HepG2 (cell line): ENCODE results near the gene MIGA2. TPM values are rescaled to one million over a fixed set of nuclear protein-coding genes. Genes with fewer than 3 reads are reported as not detected.

Source experiments
- ATAC-seq: fragments of 200-7000 bp; cut with Tn5 transposase; 3 replicates; pipeline ENCODE4 v1.9.1; 2020; ENCODE audit warnings: mild to moderate bottlenecking, moderate library complexity
- BruUV-seq: library from RNA; stranded (reverse); fragments of 400-500 nt; replicated peaks from 2 replicates; lab custom pipeline; 2021; lab: Mats Ljungman, UMichigan
- CTCF ChIA-PET: fragments of 300-600 bp; formaldehyde crosslinking; extraction: SDS; loops from one replicate; lab custom pipeline; 2021; ENCODE audit warnings: low total read pairs, inconsistent platforms, low intra/inter-chr PET ratio; lab: Yijun Ruan, JAX
- POLR2A ChIA-PET: fragments of 350-600 bp; sonication (Branson Sonifier 250); formaldehyde crosslinking; loops from one replicate; lab custom pipeline; 2020; ENCODE audit warnings: antibody characterized with exemption, inconsistent platforms; lab: Yijun Ruan, JAX
- DNase-seq: peaks from one replicate; pipeline ENCODE4 v3.0.0-alpha.2; 2015; ENCODE audit warnings: low spot score
- FAIRE-seq: peaks from 3 replicates; lab custom pipeline; 2011; peaks lifted over from hg19 to GRCh38; lab: Jason Lieb, UNC
- H2AFZ ChIP-seq: one replicate; pipeline ENCODE4 v1.6.1; 2011; ENCODE audit warnings: low read length, inconsistent platforms
- H3K27ac ChIP-seq: fragments of 300-600 bp; 3 replicates; pipeline ENCODE4 v1.8.0; 2011; ENCODE audit warnings: mixed run types, mild to moderate bottlenecking, mixed read lengths, low read length, inconsistent platforms; ENCODE audit not compliant: insufficient read depth; ENCODE audit errors: extremely low read length
- H3K27me3 ChIP-seq, 2 experiments: fragments of 200-600 bp in 1 of 2; 2 replicates in 1 of 2; 3 replicates in 1 of 2; pipeline versions ENCODE4 v1.6.0 to v1.8.0; 2011; ENCODE audit warnings: low read length in 2 of 2, mild to moderate bottlenecking in 2 of 2, moderate library complexity in 2 of 2, inconsistent platforms in 1 of 2; ENCODE audit not compliant: insufficient read depth in 2 of 2, control insufficient read depth in 1 of 2
- H3K36me3 ChIP-seq, 2 experiments: fragments of 200-600 bp in 1 of 2; replicated peaks in 1 of 2; 2 replicates in 1 of 2; 3 replicates in 1 of 2; pipeline versions ENCODE4 v1.5.1 to v1.8.0; 2011; ENCODE audit warnings: low read length in 2 of 2, inconsistent platforms in 1 of 2; ENCODE audit not compliant: insufficient read depth in 2 of 2, control insufficient read depth in 1 of 2
- H3K4me1 ChIP-seq: 2 replicates; pipeline ENCODE4 v1.5.1; 2012; ENCODE audit warnings: low read length, inconsistent platforms; ENCODE audit not compliant: insufficient read depth
- H3K4me2 ChIP-seq: 2 replicates; pipeline ENCODE4 v1.6.0; 2011; ENCODE audit warnings: low read depth, low read length, inconsistent platforms
- H3K4me3 ChIP-seq, 3 experiments: fragments of 200-600 bp in 1 of 3; sonication (generic), shearing (Covaris generic) in 1 of 3; replicated peaks in 1 of 3; 2 replicates each; pipeline ENCODE4 v1.5.1; 2011 to 2016; ENCODE audit warnings: low read length in 3 of 3, inconsistent platforms in 2 of 3, low read depth in 2 of 3, mild to moderate bottlenecking in 2 of 3, control low read depth in 1 of 3, mixed read lengths in 1 of 3; ENCODE audit not compliant: insufficient read depth in 1 of 3
- H3K79me2 ChIP-seq: one replicate; pipeline ENCODE4 v1.6.1; 2011; ENCODE audit warnings: low read length, inconsistent platforms; ENCODE audit not compliant: insufficient read depth
- H3K9ac ChIP-seq: 2 replicates; pipeline ENCODE4 v1.6.0; 2011; ENCODE audit warnings: mild to moderate bottlenecking, low read depth, low read length, inconsistent platforms; ENCODE audit not compliant: insufficient read depth
- H3K9me3 ChIP-seq: 2 replicates; pipeline ENCODE4 v1.5.1; 2012; ENCODE audit warnings: mild to moderate bottlenecking, low read length
- H4K20me1 ChIP-seq: 2 replicates; pipeline ENCODE4 v1.6.0; 2011; ENCODE audit warnings: inconsistent platforms, mild to moderate bottlenecking, low read length, moderate library complexity; ENCODE audit not compliant: insufficient read depth
- AGO2 ChIP-seq: fragments of 200-400 bp; formaldehyde crosslinking; optimal IDR thresholded peaks from 2 replicates; pipeline ENCODE3; 2017; ENCODE audit warnings: mild to moderate bottlenecking, low read depth, low read length, moderate library complexity
- CBFB ChIP-seq: sonication (generic); formaldehyde crosslinking; IDR thresholded peaks from 2 replicates; pipeline ENCODE4 v1.4.0; 2020; ENCODE audit warnings: missing genetic modification reagents
- GABPB1 ChIP-seq: IDR thresholded peaks from 2 replicates; pipeline ENCODE4 v1.6.1; 2016; ENCODE audit warnings: mild to moderate bottlenecking, missing genetic modification reagents, moderate library complexity, missing compliant biosample characterization
- ZNF768 ChIP-seq: sonication (generic); formaldehyde crosslinking; IDR thresholded peaks from 2 replicates; pipeline ENCODE4 v1.4.0; 2020; ENCODE audit warnings: missing genetic modification reagents
- WGBS: methylation state at CpG from one replicate; pipeline ENCODE4 v1.1.6; 2017; ENCODE audit warnings: low lambda C conversion rate; 5-methylcytosine and 5-hydroxymethylcytosine counted together
- in situ Hi-C: cut with HindIII; loops from 2 replicates; pipeline ENCODE4 v1.10.0; 2017; ENCODE audit warnings: low pct_unique_long_range_greater_than_20kb; ENCODE audit not compliant: extremely low pct_ligation_motif_present
- intact Hi-C: fragments of 100-400 bp; cut with micrococcal nuclease; formaldehyde crosslinking; loops from one replicate; pipeline ENCODE4 v1.10.0; 2022; ENCODE audit not compliant: unreplicated experiment
- polyA plus RNA-seq, 8 experiments: library from polyadenylated mRNA; depleted of rRNA in 3 of 8; stranded (reverse) in 7 of 8; unstranded in 1 of 8; fragments of >200 nt; fragmentation: Illumina TruSeq in 4 of 8; extraction: Trizol in 4 of 8; gene quantifications; 2 replicates each; pipeline versions ENCODE4 v1.2.1 to v1.2.3, GENCODE V29; 2011 to 2016; ENCODE audit warnings: low read depth in 4 of 8, missing spikeins in 1 of 8, mixed read lengths in 1 of 8; ENCODE audit not compliant: insufficient read depth in 1 of 8
- total RNA-seq, 5 experiments: library from RNA; depleted of rRNA; stranded (reverse); fragments of >200 nt; fragmentation: Illumina TruSeq; extraction: Trizol; gene quantifications; 2 replicates each; pipeline ENCODE4 v1.2.3, GENCODE V29; 2016; ENCODE audit warnings: low read depth in 1 of 5

The MIGA2 gene
- total and polyA plus RNA-seq, 2 of the 13 experiments (the other 11 are each of a cell fraction or from before 2014, with no cell fraction given): 10.8 to 17.1 TPM

- POLR2A ChIA-PET: interaction anchor here (1.4 kb wide), 1 partner anchor 13 kb away, joined by 3 read pairs; no protein-coding TSS in a partner anchor
- Histone ChIP-seq H3K9ac (no peak overlapping the region), H3K9me3 (no peaks in the 10 kb centered on the region), H3K36me3 (peaks cover 0 to 4% of the 10 kb centered on the region in 2 experiments; a peak in 1 of 5 replicates)
- intact Hi-C loops: no loop called here
- TF ChIP-seq CBFB (CRISPR knock-in tag) (no peak), ZNF768 (CRISPR knock-in tag) (peak; percentile 88)
- TF ChIP-seq, all 625 proteins: peak for 1
- 85% methylated on average over 8 of the region's 17 CpGs for whole genome bisulfite sequencing
- H3K4me2 ChIP-seq: no peak overlapping the region
- H3K79me2 ChIP-seq: peaks cover 3% of the 10 kb centered on the region
- no peak overlapping the region for H3K4me3 ChIP-seq
- no TSS peak for BruUV-seq
- FAIRE-seq (no peak), DNase-seq (no peak), ATAC-seq (no peak)
- H3K4me1 ChIP-seq: peaks cover 21% of the 10 kb centered on the region
- 0 out of 2 replicates have a peak, but pooled peaks cover 8% of the 10 kb centered on the region for H4K20me1 ChIP-seq
- H3K27me3 ChIP-seq: no peaks in the 10 kb centered on the region; a peak in 1 of 5 replicates
- in situ Hi-C loops: no loop called here
- no peak overlapping the region for H2AFZ ChIP-seq
- CTCF ChIA-PET: no interaction called here
- no peak overlapping the region for H3K27ac ChIP-seq
Observed at GRCh38 chr9:129105857-129106694, 69.7 kb downstream of the MIGA2 start.

- TF ChIP-seq AGO2 (peak; percentile 41), GABPB1 (CRISPR knock-in tag) (no peak)
- intact Hi-C loops (no loop called here), in situ Hi-C loops (no loop called here)
- Histone ChIP-seq H3K4me1 (peaks cover 26% of the 10 kb centered on the region), H2AFZ (no peak overlapping the region), H3K36me3 (peaks cover 0 to 4% of the 10 kb centered on the region in 2 experiments; a peak in 1 of 5 replicates), H3K27me3 (no peaks in the 10 kb centered on the region; a peak in 1 of 5 replicates), H3K9ac (no peak overlapping the region), H3K79me2 (peaks cover 14% of the 10 kb centered on the region), H3K4me2 (no peak overlapping the region), H3K4me3 (no peak overlapping the region), H3K9me3 (no peaks in the 10 kb centered on the region), H4K20me1 (0 out of 2 replicates have a peak, but pooled peaks cover 7% of the 10 kb centered on the region), H3K27ac (no peak overlapping the region)
- WGBS: 100% methylated on average over 8 of the region's 13 CpGs
- ChIA-PET CTCF (no interaction called here), POLR2A (interaction anchor here (0.6 kb wide), 1 partner anchor 32 kb away, joined by 7 read pairs; no protein-coding TSS in a partner anchor)
- ATAC-seq (no peak), FAIRE-seq (no peak), DNase-seq (no peak)
- BruUV-seq: no TSS peak
Observed at GRCh38 chr9:129107651-129108050, 71.2 kb downstream of the MIGA2 start.
